PC-3 (cell line): Measurements from ENCODE around the gene GFM1. TPM values are rescaled to one million over a fixed set of nuclear protein-coding genes. Genes with fewer than 3 reads are reported as not detected.

ENCODE experiments used
- ATAC-seq: fragments of 200-7000 bp; cut with Tn5 transposase; 2 replicates; pipeline ENCODE4 v1.9.1; 2020; ENCODE audit warnings: mild to moderate bottlenecking, moderate library complexity
- Bru-seq: library from RNA; stranded (reverse); fragments of 400-500 nt; gene quantifications from one replicate; lab custom pipeline; 2021; lab: Mats Ljungman, UMichigan
- BruChase-seq, 2 experiments: library from RNA; stranded (reverse); fragments of 400-500 nt; gene quantifications; one replicate each; lab custom pipeline; 2021; lab: Mats Ljungman, UMichigan
- BruUV-seq: library from RNA; stranded (reverse); fragments of 400-500 nt; replicated peaks from 2 replicates; lab custom pipeline; 2021; lab: Mats Ljungman, UMichigan
- CTCF ChIA-PET: fragments of 300-600 bp; sonication (Branson Sonifier 250); formaldehyde crosslinking; loops from one replicate; lab custom pipeline; 2022; ENCODE audit warnings: antibody characterized with exemption; lab: Charles Lee
- POLR2A ChIA-PET: fragments of 300-600 bp; sonication (Branson Sonifier 250); formaldehyde crosslinking; loops from one replicate; lab custom pipeline; 2022; ENCODE audit warnings: antibody characterized with exemption; ENCODE audit not compliant: unreplicated experiment; lab: Charles Lee
- DNase-seq: peaks from one replicate; pipeline ENCODE4 v3.0.0-alpha.2; 2015
- H2AFZ ChIP-seq: fragments of 300-600 bp; sonication (generic); 2 replicates; pipeline ENCODE4 v1.6.0; 2016; ENCODE audit warnings: antibody characterized with exemption, low read length
- H3F3A ChIP-seq: fragments of 300-600 bp; sonication (generic); one replicate; pipeline ENCODE4 v1.6.0; 2017; ENCODE audit warnings: antibody characterized with exemption, low read length, control low read depth, mild to moderate bottlenecking; ENCODE audit not compliant: unreplicated experiment
- H3K27ac ChIP-seq: fragments of 300-600 bp; sonication (generic); 2 replicates; pipeline ENCODE4 v1.5.1; 2016; ENCODE audit warnings: mild to moderate bottlenecking, low read length
- H3K27me3 ChIP-seq: fragments of 300-600 bp; sonication (generic); 2 replicates; pipeline ENCODE4 v1.6.1; 2016; ENCODE audit warnings: low read length, mixed read lengths
- H3K36me3 ChIP-seq: fragments of 300-600 bp; sonication (generic); 2 replicates; pipeline ENCODE4 v1.6.1; 2016; ENCODE audit warnings: low read depth, mixed run types, low read length, mixed read lengths
- H3K4me1 ChIP-seq: fragments of 300-600 bp; sonication (generic); 2 replicates; pipeline ENCODE4 v1.5.1; 2016; ENCODE audit warnings: low read length; ENCODE audit not compliant: insufficient read depth
- H3K4me2 ChIP-seq: fragments of 300-600 bp; sonication (generic); 2 replicates; pipeline ENCODE4 v1.6.0; 2016; ENCODE audit warnings: low read length
- H3K4me3 ChIP-seq: fragments of 300-600 bp; sonication (generic); 2 replicates; pipeline ENCODE4 v1.5.1; 2016; ENCODE audit warnings: mild to moderate bottlenecking, low read length, mixed read lengths
- H3K79me2 ChIP-seq: fragments of 300-600 bp; sonication (generic); 2 replicates; pipeline ENCODE4 v1.6.1; 2017; ENCODE audit warnings: low read length, mixed read lengths
- H3K9ac ChIP-seq: fragments of 300-600 bp; sonication (generic); 2 replicates; pipeline ENCODE4 v1.6.0; 2016; ENCODE audit warnings: mild to moderate bottlenecking, low read length
- H3K9me2 ChIP-seq: fragments of 300-600 bp; sonication (generic); replicated peaks from 2 replicates; pipeline ENCODE4 v1.6.1; 2016; ENCODE audit warnings: mixed run types, low read length, mixed read lengths
- H3K9me3 ChIP-seq: fragments of 300-600 bp; sonication (generic); 2 replicates; pipeline ENCODE4 v1.6.1; 2016; ENCODE audit warnings: low read length, mixed read lengths
- H4K20me1 ChIP-seq: fragments of 300-600 bp; sonication (generic); 2 replicates; pipeline ENCODE4 v1.6.1; 2016; ENCODE audit warnings: low read length, mixed read lengths
- CTCF ChIP-seq: fragments of 300-600 bp; sonication (generic); conservative IDR thresholded peaks from 2 replicates; pipeline ENCODE4 v1.5.1; 2017; ENCODE audit warnings: antibody characterized with exemption, low read depth, mild to moderate bottlenecking, low read length
- EZH2 ChIP-seq: fragments of 300-600 bp; sonication (generic); IDR thresholded peaks from one replicate; pipeline ENCODE4 v1.6.1; 2017; ENCODE audit warnings: antibody characterized with exemption, mild to moderate bottlenecking, low read length; ENCODE audit not compliant: unreplicated experiment
- EZH2phosphoT487 ChIP-seq: fragments of 300-600 bp; sonication (generic); IDR thresholded peaks from 2 replicates; pipeline ENCODE4 v1.6.1; 2018; ENCODE audit warnings: mild to moderate bottlenecking, antibody characterized with exemption, low read length, borderline replicate concordance
- intact Hi-C: fragments of 100-400 bp; cut with micrococcal nuclease; formaldehyde crosslinking; loops from 2 replicates; pipeline ENCODE4 v1.9.0; 2023
- long read RNA-seq: library from polyadenylated mRNA; unstranded; transcript quantifications from one replicate; pipeline ENCODE4 v2.0.0, GENCODE V29; 2021; ENCODE audit not compliant: unreplicated experiment
- total RNA-seq: library from RNA; depleted of rRNA; stranded (reverse); fragments of >200 nt; gene quantifications from 2 replicates; pipeline ENCODE4 v1.2.3, GENCODE V29; 2014; rRNA removed

GFM1 gene
- total RNA-seq = 37.5 and 53.0 TPM in 2 replicates
- Bru-seq, nascent RNA = percentile 79 among the genes with signal in this experiment
- BruChase-seq, experiment 1, labeled RNA remaining after a 6-hour chase = percentile 77 among the genes with signal in this experiment
- BruChase-seq, experiment 2, labeled RNA remaining after a 2-hour chase = percentile 77 among the genes with signal in this experiment
- long read RNA-seq, transcript GFM1-210 (18 exons, 3,721 nt) = major isoform, 103 of 124 reads
- long read RNA-seq, partial matches to known transcripts = 9 of 124 reads
- long read RNA-seq, other reads (novel, unspliced or antisense) = 11 of 124 reads

GRCh38 chr3:158644345-158644908, at the start of gene GFM1:
Gene GFM1 (plus strand): TSS chr3:158644527. CDS start chr3:158644635, 108 bp downstream.
- intact Hi-C loops = loop anchor here (5.0 kb wide), 2 partner anchors 72 to 107 kb away; partner anchors contain the start of gene MLF1
- TF ChIP-seq EZH2 (no peak), CTCF (peak; percentile 65)
- H3K4me3 ChIP-seq = peak within 1 kb of the TSS; percentile 87
- H2AFZ ChIP-seq = peak within 1 kb of the TSS; percentile 70
- H3K36me3 ChIP-seq = peaks cover 25% of the 10 kb centered on the region
- BruUV-seq = TSS peak; percentile 68
- peak; percentile 90 for DNase-seq
- H3K4me1 ChIP-seq = peaks cover 9% of the 10 kb centered on the region; the same call in 1 of the 2 replicates
- POLR2A ChIA-PET = interaction anchor here (1.2 kb wide), 1 partner anchor 74 kb away, joined by 3 read pairs; the partner anchor contains the start of gene MLF1
- H3K4me2 ChIP-seq = peak within 1 kb of the TSS; percentile 87
- peak within 1 kb of the TSS; percentile 91 for H3K9ac ChIP-seq
- no peaks in the 10 kb centered on the region for H3K9me3 ChIP-seq
- H3K9me2 ChIP-seq = no peaks in the 10 kb centered on the region
- CTCF ChIA-PET = interaction anchor here (0.6 to 1.2 kb wide), 10 partner anchors 15 to 250 kb away, joined by 3 to 11 read pairs (median 3); partner anchors contain the start of genes LXN and MLF1
- no peaks in the 10 kb centered on the region for H4K20me1 ChIP-seq
- peak within 1 kb of the TSS; percentile 74 for H3K27ac ChIP-seq
- peak; percentile 92 for ATAC-seq
- no peaks in the 10 kb centered on the region for H3K27me3 ChIP-seq
- H3K79me2 ChIP-seq = peaks cover 43% of the 10 kb centered on the region
- H3F3A ChIP-seq = no peaks in the 10 kb centered on the region

GRCh38 chr3:158600787-158601186, 43.5 kb upstream of the GFM1 start:
- POLR2A ChIA-PET = interaction anchor here (0.6 kb wide), 1 partner anchor 125 kb away, joined by 5 read pairs; no protein-coding TSS in a partner anchor
- ATAC-seq = no peak
- BruUV-seq = no TSS peak

More at GRCh38 chr3:158600787-158601186, 43.5 kb upstream of the GFM1 start:
- Histone ChIP-seq H3K79me2 (no peaks in the 10 kb centered on the region), H3K27me3 (no peaks in the 10 kb centered on the region), H3K9ac (no peak overlapping the region), H3K4me1 (no peaks in the 10 kb centered on the region), H4K20me1 (no peaks in the 10 kb centered on the region), H3K9me3 (no peaks in the 10 kb centered on the region), H3K4me2 (no peak overlapping the region), H2AFZ (no peak overlapping the region), H3K36me3 (no peaks in the 10 kb centered on the region), H3K27ac (no peak overlapping the region), H3K4me3 (no peak overlapping the region), H3F3A (no peaks in the 10 kb centered on the region), H3K9me2 (no peaks in the 10 kb centered on the region)
- TF ChIP-seq CTCF (no peak), EZH2phosphoT487 (no peak), EZH2 (no peak)
- CTCF ChIA-PET = no interaction called here
- intact Hi-C loops = no loop called here
- DNase-seq = no peak
